IMR-90 (cell line): Measurements from ENCODE around the gene SEMA3E. TPM values are rescaled to one million over a fixed set of nuclear protein-coding genes. Genes with fewer than 3 reads are reported as not detected.

Source experiments
- ATAC-seq: fragments of 200-7000 bp; cut with Tn5 transposase; 2 replicates; pipeline ENCODE4 v1.9.1; 2020; ENCODE audit warnings: low read depth, mild to moderate bottlenecking, moderate library complexity
- BruUV-seq: library from RNA; stranded (reverse); fragments of 400-500 nt; replicated peaks from 2 replicates; lab custom pipeline; 2021; lab: Mats Ljungman, UMichigan
- CTCF ChIA-PET: fragments of 300-600 bp; formaldehyde crosslinking; extraction: SDS; loops from one replicate; lab custom pipeline; 2021; ENCODE audit warnings: antibody characterized with exemption; lab: Yijun Ruan, JAX
- POLR2A ChIA-PET: fragments of 300-600 bp; sonication (Branson Sonifier 250); formaldehyde crosslinking; loops from one replicate; lab custom pipeline; 2022; ENCODE audit warnings: antibody characterized with exemption; ENCODE audit not compliant: unreplicated experiment; lab: Charles Lee
- DNase-seq: peaks from one replicate; pipeline ENCODE4 v3.0.0; 2013
- H2AFZ ChIP-seq: replicated peaks from 2 replicates; pipeline ENCODE3; 2013; ENCODE audit warnings: low read length, mild to moderate bottlenecking; ENCODE audit not compliant: poor library complexity
- H2AK5ac ChIP-seq: 2 replicates; pipeline ENCODE4 v1.6.1; 2013; ENCODE audit warnings: low read depth, low read length, inconsistent platforms
- H2AK9ac ChIP-seq: replicated peaks from 2 replicates; pipeline ENCODE3; 2013; ENCODE audit warnings: mild to moderate bottlenecking, low read depth, low read length, moderate library complexity; ENCODE audit not compliant: poor library complexity
- H2BK120ac ChIP-seq: 2 replicates; pipeline ENCODE4 v1.6.1; 2013; ENCODE audit warnings: low read depth, low read length, inconsistent platforms
- H2BK15ac ChIP-seq: 3 replicates; pipeline ENCODE4 v1.6.1; 2013; ENCODE audit warnings: low read depth, low read length, inconsistent platforms
- H2BK20ac ChIP-seq: 2 replicates; pipeline ENCODE4 v1.6.1; 2013; ENCODE audit warnings: low read depth, mild to moderate bottlenecking, inconsistent platforms, low read length, moderate library complexity
- H2BK5ac ChIP-seq: 2 replicates; pipeline ENCODE4 v1.6.1; 2013; ENCODE audit warnings: mild to moderate bottlenecking, low read depth, low read length, inconsistent platforms; ENCODE audit not compliant: poor library complexity, severe bottlenecking
- H3K14ac ChIP-seq: replicated peaks from 2 replicates; pipeline ENCODE4 v1.6.1; 2013; ENCODE audit warnings: low read depth, low read length, inconsistent platforms
- H3K18ac ChIP-seq: 2 replicates; pipeline ENCODE4 v1.6.1; 2013; ENCODE audit warnings: low read depth, low read length, control low read depth
- H3K23ac ChIP-seq: 2 replicates; pipeline ENCODE4 v1.6.1; 2013; ENCODE audit warnings: low read depth, low read length, inconsistent platforms
- H3K27ac ChIP-seq: 2 replicates; pipeline ENCODE4 v1.5.1; 2013; ENCODE audit warnings: mild to moderate bottlenecking, control low read depth, low read length; ENCODE audit not compliant: insufficient read depth
- H3K27me3 ChIP-seq: 2 replicates; pipeline ENCODE4 v1.6.1; 2013; ENCODE audit warnings: low read length; ENCODE audit not compliant: control insufficient read depth, insufficient read depth
- H3K36me3 ChIP-seq: 2 replicates; pipeline ENCODE4 v1.6.1; 2013; ENCODE audit warnings: low read length, mixed read lengths; ENCODE audit not compliant: control insufficient read depth, insufficient read depth
- H3K4ac ChIP-seq: 2 replicates; pipeline ENCODE4 v1.6.1; 2013; ENCODE audit warnings: low read depth, low read length, inconsistent platforms
- H3K4me1 ChIP-seq: 2 replicates; pipeline ENCODE4 v1.6.1; 2013; ENCODE audit warnings: low read length, mixed read lengths; ENCODE audit not compliant: control insufficient read depth, insufficient read depth
- H3K4me2 ChIP-seq: 2 replicates; pipeline ENCODE4 v1.6.1; 2013; ENCODE audit warnings: low read depth, mild to moderate bottlenecking, control low read depth, low read length, moderate library complexity
- H3K4me3 ChIP-seq: 2 replicates; pipeline ENCODE4 v1.5.1; 2013; ENCODE audit warnings: low read depth, mild to moderate bottlenecking, control low read depth, low read length, moderate library complexity; ENCODE audit not compliant: insufficient read depth
- H3K56ac ChIP-seq: 2 replicates; pipeline ENCODE4 v1.6.1; 2013; ENCODE audit warnings: low read length, inconsistent platforms; ENCODE audit not compliant: insufficient read depth; ENCODE audit errors: extremely low read depth
- H3K79me1 ChIP-seq, 2 experiments: 2 replicates each; pipeline ENCODE4 v1.6.1; 2013; ENCODE audit warnings: low read length in 2 of 2, inconsistent platforms in 1 of 2, low read depth in 1 of 2
- H3K9ac ChIP-seq: 2 replicates; pipeline ENCODE4 v1.6.1; 2013; ENCODE audit warnings: low read depth, low read length, control low read depth
- H3K9me1 ChIP-seq: 2 replicates; pipeline ENCODE4 v1.6.1; 2013; ENCODE audit warnings: low read length, inconsistent platforms; ENCODE audit not compliant: insufficient read depth
- H3K9me3 ChIP-seq: 2 replicates; pipeline ENCODE4 v1.6.1; 2013; ENCODE audit warnings: low read length; ENCODE audit not compliant: control insufficient read depth, insufficient read depth
- H4K20me1 ChIP-seq: 2 replicates; pipeline ENCODE4 v1.6.1; 2013; ENCODE audit warnings: low read length, inconsistent platforms; ENCODE audit not compliant: insufficient read depth
- H4K5ac ChIP-seq: 2 replicates; pipeline ENCODE4 v1.6.1; 2013; ENCODE audit warnings: mild to moderate bottlenecking, low read depth, low read length, control low read depth
- H4K8ac ChIP-seq, 2 experiments: 2 replicates each; pipeline ENCODE4 v1.6.1; 2013; ENCODE audit warnings: low read depth in 2 of 2, low read length in 2 of 2, control low read depth in 1 of 2, inconsistent platforms in 1 of 2
- H4K91ac ChIP-seq: 2 replicates; pipeline ENCODE4 v1.6.1; 2013; ENCODE audit warnings: low read depth, low read length, inconsistent platforms; ENCODE audit not compliant: insufficient read depth
- CEBPB ChIP-seq: IDR thresholded peaks from 2 replicates; pipeline ENCODE4 v1.6.1; 2012; ENCODE audit warnings: low read depth, low read length, improper control_type of control experiment
- CTCF ChIP-seq: conservative IDR thresholded peaks from 2 replicates; pipeline ENCODE4 v1.5.1; 2012; ENCODE audit warnings: mild to moderate bottlenecking, low read depth, low read length, improper control_type of control experiment
- ELK1 ChIP-seq: fragments of 150-350 bp; IDR thresholded peaks from 2 replicates; pipeline ENCODE4 v1.6.1; 2016; ENCODE audit warnings: low read depth, mild to moderate bottlenecking, low read length, moderate library complexity, borderline replicate concordance
- FOS ChIP-seq: fragments of 150-350 bp; IDR thresholded peaks from 2 replicates; pipeline ENCODE4 v1.6.1; 2016; ENCODE audit warnings: low read depth, low read length
- MAFK ChIP-seq: IDR thresholded peaks from 2 replicates; pipeline ENCODE4 v1.6.1; 2012; ENCODE audit warnings: low read depth, low read length, improper control_type of control experiment
- MAZ ChIP-seq: IDR thresholded peaks from 2 replicates; pipeline ENCODE4 v1.6.1; 2012; ENCODE audit warnings: low read depth, mild to moderate bottlenecking, low read length, improper control_type of control experiment, moderate library complexity, borderline replicate concordance
- MXI1 ChIP-seq: IDR thresholded peaks from 2 replicates; pipeline ENCODE4 v1.6.1; 2012; ENCODE audit warnings: low read depth, mild to moderate bottlenecking, low read length, moderate library complexity, borderline replicate concordance
- RCOR1 ChIP-seq: IDR thresholded peaks from 2 replicates; pipeline ENCODE4 v1.6.1; 2012; ENCODE audit warnings: mild to moderate bottlenecking, low read length, improper control_type of control experiment; ENCODE audit not compliant: insufficient replicate concordance
- RFX5 ChIP-seq: IDR thresholded peaks from 2 replicates; pipeline ENCODE4 v1.8.0; 2012; ENCODE audit warnings: low read depth, mild to moderate bottlenecking, low read length, moderate library complexity
- SMC3 ChIP-seq: fragments of 150-350 bp; IDR thresholded peaks from 2 replicates; pipeline ENCODE4 v1.6.1; 2016; ENCODE audit warnings: low read depth, mild to moderate bottlenecking, antibody characterized with exemption, low read length, moderate library complexity
- WGBS, 2 experiments: methylation state at CpG; one replicate each; pipeline versions ENCODE4 v1.1.5 to v1.1.7; 2013; ENCODE audit warnings: missing lambda C conversion rate in 2 of 2; ENCODE audit not compliant: insufficient read length in 1 of 2; ENCODE audit errors: extremely low coverage in 2 of 2; 5-methylcytosine and 5-hydroxymethylcytosine counted together
- dilution Hi-C: fragments of 300-500 bp; cut with HindIII; formaldehyde crosslinking; loops from one replicate; pipeline ENCODE4 v1.14.3; 2018; ENCODE audit warnings: low sequenced_read_pairs; ENCODE audit not compliant: unreplicated experiment
- in situ Hi-C: fragments of 300-500 bp; cut with MboI; formaldehyde crosslinking; loops from 3 replicates; pipeline ENCODE4 v1.14.3; 2019; ENCODE audit warnings: low sequenced_read_pairs, inconsistent platforms, mixed read lengths
- intact Hi-C: fragments of 100-400 bp; cut with micrococcal nuclease; formaldehyde crosslinking; loops from 2 replicates; pipeline ENCODE4 v1.10.0; 2022
- polyA plus RNA-seq, 3 experiments: library from polyadenylated mRNA; depleted of rRNA; stranded (reverse); fragments of >200 nt; gene quantifications; 2 replicates each; pipeline ENCODE4 v1.2.3, GENCODE V29; 2012; ENCODE audit warnings: low replicate concordance in 1 of 3
- total RNA-seq: library from RNA; depleted of rRNA; stranded (reverse); fragments of >200 nt; gene quantifications from 2 replicates; pipeline ENCODE4 v1.2.3, GENCODE V29; 2012

SEMA3E gene
- total and polyA plus RNA-seq, 2 of the 4 experiments (the other 2 are of a cell fraction), result 0.31 to 0.72 TPM

GRCh38 chr7:83476511-83477050 lies 172.4 kb downstream of the SEMA3E start:
- Histone ChIP-seq H2BK15ac (no peak overlapping the region), H2BK5ac (no peak overlapping the region), H2BK120ac (no peak overlapping the region), H3K4me2 (no peak overlapping the region), H4K91ac (no peak overlapping the region), H2AK5ac (no peak overlapping the region), H3K4ac (no peak overlapping the region), H4K8ac (no peak overlapping the region), H3K18ac (no peak overlapping the region), H2AFZ (no peak overlapping the region), H3K27me3 (peaks cover 7% of the 10 kb centered on the region; the same call in 1 of the 2 replicates), H3K79me1 (no peaks in the 10 kb centered on the region), H3K56ac (no peak overlapping the region), H2BK20ac (no peak overlapping the region), H3K27ac (no peak overlapping the region), H3K4me1 (no peaks in the 10 kb centered on the region), H3K9me1 (no peaks in the 10 kb centered on the region), H3K14ac (no peak overlapping the region), H3K36me3 (no peaks in the 10 kb centered on the region), H4K20me1 (no peaks in the 10 kb centered on the region), H4K5ac (no peak overlapping the region), H3K9me3 (no peaks in the 10 kb centered on the region), H2AK9ac (no peak overlapping the region), H3K23ac (no peak overlapping the region), H3K9ac (no peak overlapping the region), H3K4me3 (no peak overlapping the region)
- POLR2A ChIA-PET, result no interaction called here
- in situ Hi-C loops, result no loop called here
- CTCF ChIA-PET, result no interaction called here
- intact Hi-C loops, result no loop called here
- dilution Hi-C loops, result no loop called here
- 100% methylated on average over 2 of the region's 4 CpGs; no CpG with 5 or more reads in 1 of the 2 experiments for WGBS, 2 experiments
- TF ChIP-seq MAZ (no peak), MAFK (no peak), CEBPB (no peak), CTCF (no peak), RCOR1 (no peak), ELK1 (no peak), MXI1 (no peak), RFX5 (no peak), SMC3 (no peak), FOS (no peak)
- BruUV-seq, result no TSS peak
- DNase-seq, result no peak
- ATAC-seq, result no peak
